ENCODE measurements around the gene HCN2.
"Not testable (repeated sequence)": the region's sequence is repeated elsewhere in the genome, so short reads cannot be mapped to it uniquely, and the experiment has no call there.

HCN2 gene

GRCh38 chr19:583198-583967 lies 6.3 kb upstream of the HCN2 start:
- DNase-seq (ENCODE audit: extremely low read depth, low read depth), result no peak
- no peak for TF ChIP-seq CTCF (IDR thresholded peaks at IDR 0.05; ENCODE audit: low read depth, low read length)

GRCh38 chr19:583968-584239 lies 5.8 kb upstream of the HCN2 start:
- DNase-seq (ENCODE audit: extremely low read depth, low read depth), result no peak
- TF ChIP-seq CTCF (IDR thresholded peaks at IDR 0.05; ENCODE audit: low read depth, low read length), result no peak

GRCh38 chr19:584240-585001 lies 5.3 kb upstream of the HCN2 start:
- no peak for DNase-seq (ENCODE audit: extremely low read depth, low read depth)
- peak; percentile 85 for TF ChIP-seq CTCF (IDR thresholded peaks at IDR 0.05; ENCODE audit: low read depth, low read length)

GRCh38 chr19:585146-585545 lies 4.5 kb upstream of the HCN2 start:
- not testable (repeated sequence) for DNase-seq (ENCODE audit: extremely low read depth, low read depth)

GRCh38 chr19:585551-586110 lies 4.0 kb upstream of the HCN2 start:
- DNase-seq (ENCODE audit: extremely low read depth, low read depth), result no peak
- no peak for TF ChIP-seq CTCF (IDR thresholded peaks at IDR 0.05; ENCODE audit: low read depth, low read length)

GRCh38 chr19:588093-588740 lies 1.5 kb upstream of the HCN2 start:
- DNase-seq (ENCODE audit: extremely low read depth, low read depth), result no peak

More at GRCh38 chr19:588093-588740, 1.5 kb upstream of the HCN2 start:
- peak; percentile 77 for TF ChIP-seq CTCF (IDR thresholded peaks at IDR 0.05; ENCODE audit: low read depth, low read length)

All from AG09319 (cell line).